ENCODE measurements around the gene L3MBTL4.
"Not testable (repeated sequence)": the region's sequence is repeated elsewhere in the genome, so short reads cannot be mapped to it uniquely, and the experiment has no call there.

Gene L3MBTL4

DNA sequence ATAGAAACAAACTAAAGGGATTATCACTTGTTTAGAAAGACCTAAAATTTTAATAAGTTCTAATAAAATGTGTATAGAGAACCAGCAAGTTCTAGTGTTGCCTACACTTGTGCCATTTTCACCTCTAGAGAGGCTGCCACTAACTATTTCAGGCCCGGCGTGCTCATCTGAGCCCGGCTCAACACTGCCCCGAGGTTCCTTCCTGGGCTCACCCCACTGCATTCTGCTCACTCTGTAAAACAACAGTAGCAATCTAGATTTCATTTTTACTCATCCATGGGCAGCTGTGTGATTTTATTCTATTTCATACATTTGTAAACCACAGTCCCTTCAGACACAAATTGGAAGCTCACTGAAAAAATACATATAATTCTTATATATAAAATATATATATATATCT lies 253.2 kb downstream of the L3MBTL4 start:
- DNase-seq = no peak

DNA sequence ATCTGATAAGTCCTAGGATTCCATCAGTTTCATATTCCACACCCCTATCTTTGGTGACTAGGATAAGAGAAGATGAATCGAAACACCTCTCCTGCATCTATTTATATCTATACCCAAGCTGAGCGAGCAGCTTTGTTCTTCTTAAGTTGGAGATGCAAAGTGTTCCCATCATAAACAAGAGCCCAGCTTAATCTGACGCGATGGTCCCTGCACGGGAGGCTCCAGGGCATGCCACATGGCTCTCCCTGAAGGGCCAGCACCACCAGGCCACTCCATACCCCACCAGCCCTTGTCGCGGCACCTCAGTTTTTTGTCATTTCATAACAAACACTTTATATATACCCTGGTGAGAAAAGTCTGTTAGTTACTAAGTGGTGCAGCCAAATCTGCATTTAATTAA lies 255.3 kb downstream of the L3MBTL4 start:
- no peak for DNase-seq

DNA sequence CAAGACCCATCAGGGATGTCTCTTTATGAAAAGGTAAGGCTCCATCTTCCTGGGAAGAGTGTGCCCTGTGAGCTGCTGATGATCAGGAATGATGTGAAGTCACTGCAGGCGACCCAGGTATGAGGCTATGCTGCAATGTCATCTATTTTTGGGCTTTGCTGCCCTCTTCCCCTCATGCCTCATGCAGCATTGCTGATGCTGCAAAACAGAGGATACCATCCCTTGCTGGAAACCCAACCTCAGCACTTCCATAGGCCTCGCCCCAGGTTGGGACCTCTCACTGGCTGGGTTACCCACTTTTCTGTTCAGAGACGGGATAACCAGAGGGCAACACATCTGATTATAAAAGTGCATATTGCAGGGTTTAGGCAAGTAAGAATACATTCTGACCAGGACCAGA lies 255.8 kb downstream of the L3MBTL4 start:
- no peak for DNase-seq

DNA sequence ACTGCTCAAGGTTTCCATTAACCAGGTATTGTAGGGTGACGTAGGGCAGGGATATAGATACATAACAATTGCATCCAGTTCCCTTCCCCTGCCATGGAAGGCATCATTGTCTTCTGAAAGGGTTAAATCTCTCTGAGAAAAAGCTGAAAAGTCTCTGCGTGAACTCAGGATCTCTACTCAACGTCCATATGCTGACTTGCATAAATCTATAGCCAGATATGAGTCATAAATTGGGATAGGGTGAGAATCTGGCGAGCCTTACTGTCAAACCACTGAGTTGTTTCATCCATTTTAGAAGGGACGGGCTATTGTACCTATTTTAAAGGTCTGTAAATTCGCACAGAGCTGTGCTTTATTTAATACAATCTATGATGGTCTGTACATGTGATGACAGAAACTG lies 258.3 kb downstream of the L3MBTL4 start:
- no peak for DNase-seq

DNA sequence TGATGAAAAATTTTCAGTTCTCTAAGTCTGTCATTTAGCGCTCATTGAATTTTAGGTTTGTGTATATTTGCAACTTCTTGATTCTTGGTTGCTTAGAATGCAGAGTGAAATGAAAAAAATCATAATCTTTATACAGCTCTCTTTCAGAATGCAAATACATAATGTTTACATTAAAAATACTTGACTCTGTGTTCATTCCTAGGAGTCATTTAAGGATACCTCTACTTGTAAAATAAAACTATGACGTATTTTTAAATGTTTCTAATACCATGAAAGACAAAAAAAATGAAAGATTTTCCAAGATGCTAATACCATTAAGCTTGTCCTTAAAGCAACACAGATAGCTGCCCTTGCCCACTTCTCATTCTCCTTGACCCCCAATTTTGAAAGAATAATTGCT lies 259.0 kb downstream of the L3MBTL4 start:
- DNase-seq = no peak

DNA sequence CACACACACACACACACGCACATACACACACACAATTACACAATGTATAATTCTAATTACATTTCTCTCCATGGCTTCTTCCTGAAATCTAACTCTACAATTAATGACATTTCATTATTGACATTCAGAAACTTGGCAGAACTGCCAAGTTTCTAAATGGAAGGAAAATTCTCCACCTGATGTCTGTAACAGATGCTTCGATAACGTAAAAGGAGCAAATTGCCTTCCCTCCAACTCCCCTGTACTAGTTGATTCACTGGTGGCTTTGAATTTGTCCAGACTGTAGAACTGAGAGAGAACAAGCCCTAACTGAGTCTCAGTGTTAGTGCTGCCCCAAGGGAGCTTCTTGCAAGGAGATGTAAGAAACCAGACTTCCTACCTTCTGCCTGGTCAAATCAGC lies 264.3 kb downstream of the L3MBTL4 start:
- no peak for DNase-seq

DNA sequence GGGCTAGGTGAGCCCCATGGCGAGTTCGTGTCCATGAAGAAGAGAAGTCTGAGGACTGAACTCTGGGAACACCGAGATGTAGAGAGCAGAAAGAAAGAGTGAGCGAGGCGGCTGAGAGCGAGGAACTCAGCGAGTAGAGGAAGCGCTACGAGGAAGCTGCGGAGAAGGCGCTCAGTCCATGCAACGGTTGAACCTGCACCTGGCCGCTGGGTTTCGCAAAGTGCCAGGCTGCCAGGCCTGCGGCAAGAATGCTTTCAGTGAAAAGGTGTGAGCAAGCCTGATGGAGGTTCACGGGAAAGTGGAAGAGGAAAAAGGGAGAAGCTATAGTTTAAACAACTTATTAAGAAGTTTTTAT lies 268.4 kb downstream of the L3MBTL4 start:
- no peak for DNase-seq

DNA sequence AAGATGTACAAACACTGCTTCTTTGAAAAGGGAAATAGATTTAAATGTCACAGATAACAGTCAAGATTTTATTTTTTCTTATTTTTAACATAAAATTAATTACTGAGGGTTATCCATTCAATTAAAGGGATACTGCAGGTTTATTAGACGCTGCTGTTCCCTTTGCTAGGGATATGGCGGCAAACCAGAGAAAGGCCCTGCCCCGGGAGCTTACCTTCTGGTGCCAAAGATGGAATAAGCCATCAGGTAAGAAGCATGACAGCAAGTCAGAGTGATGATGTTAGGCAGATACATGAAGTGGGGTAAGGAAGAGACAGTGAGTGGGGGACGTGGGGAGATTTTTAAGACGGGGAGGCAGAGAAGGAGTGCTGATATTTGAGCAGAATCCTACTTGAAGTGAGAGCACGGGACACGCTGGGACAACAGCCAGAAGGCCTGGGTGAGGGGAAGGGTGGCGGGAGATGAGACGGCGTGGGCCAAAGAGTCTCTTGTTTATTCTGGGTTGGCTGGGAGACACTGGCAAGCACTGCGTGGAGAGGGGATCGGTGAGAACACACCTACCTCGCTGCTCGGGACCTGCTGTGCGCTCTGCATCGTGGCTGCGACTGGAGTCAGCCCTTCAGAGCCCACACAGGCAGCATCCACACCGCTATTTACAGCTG lies 268.9 kb downstream of the L3MBTL4 start:
- no peak for DNase-seq

DNA sequence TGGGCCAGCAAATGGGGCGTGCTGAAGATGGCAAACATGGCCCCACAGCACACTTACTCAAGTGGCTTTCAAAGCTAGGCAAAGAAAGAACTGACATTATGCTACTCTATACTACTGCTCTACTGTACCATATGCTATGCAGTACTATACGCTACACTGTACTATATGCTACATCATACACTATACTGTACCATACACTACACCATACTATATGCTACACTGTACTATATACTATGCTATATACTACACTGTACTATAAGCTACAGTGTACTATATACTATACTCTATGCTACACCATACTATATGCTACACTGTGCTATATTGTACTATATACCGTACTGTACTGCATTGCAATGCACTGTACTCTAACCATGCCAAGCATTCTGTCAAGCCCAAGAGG lies 275.7 kb downstream of the L3MBTL4 start:
- no peak for DNase-seq

DNA sequence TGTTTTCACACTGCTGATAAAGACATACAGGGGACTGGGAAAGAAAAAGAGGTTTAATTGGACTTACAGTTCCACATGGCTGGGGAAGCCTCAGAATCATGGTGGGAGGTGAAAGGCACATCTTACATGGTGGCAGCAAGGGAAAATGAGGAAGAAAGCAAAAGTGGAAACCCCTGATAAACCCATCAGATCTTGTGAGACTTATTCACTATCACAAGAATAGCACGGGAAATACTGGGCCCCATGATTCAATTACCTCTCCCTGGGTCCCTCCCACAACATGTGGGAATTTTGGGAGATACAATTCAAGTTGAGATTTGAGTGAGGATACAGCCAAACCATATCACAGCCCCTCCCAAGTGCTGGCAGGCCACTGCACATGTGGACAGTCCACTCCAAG lies 278.8 kb downstream of the L3MBTL4 start:
- DNase-seq = not testable (repeated sequence)

DNA sequence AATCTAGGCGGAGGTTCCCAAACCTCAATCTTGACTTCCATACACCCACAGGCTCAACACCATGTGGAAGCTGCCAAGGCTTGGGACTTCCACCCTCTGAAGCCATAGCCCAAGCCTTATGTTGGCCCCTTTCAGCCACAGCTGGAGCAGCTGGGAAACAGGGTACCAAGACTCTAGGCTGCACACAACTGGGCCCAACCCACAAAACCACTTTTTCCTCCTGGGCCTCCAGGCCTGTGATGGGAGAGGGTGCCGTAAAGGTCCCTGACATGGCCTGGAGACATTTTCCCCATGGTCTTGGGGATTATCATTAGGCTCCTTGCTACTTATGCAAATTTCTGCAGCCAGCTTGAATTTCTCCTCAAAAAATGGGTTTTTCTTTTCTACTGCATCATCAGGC lies 279.7 kb downstream of the L3MBTL4 start:
- DNase-seq = not testable (repeated sequence)

DNA sequence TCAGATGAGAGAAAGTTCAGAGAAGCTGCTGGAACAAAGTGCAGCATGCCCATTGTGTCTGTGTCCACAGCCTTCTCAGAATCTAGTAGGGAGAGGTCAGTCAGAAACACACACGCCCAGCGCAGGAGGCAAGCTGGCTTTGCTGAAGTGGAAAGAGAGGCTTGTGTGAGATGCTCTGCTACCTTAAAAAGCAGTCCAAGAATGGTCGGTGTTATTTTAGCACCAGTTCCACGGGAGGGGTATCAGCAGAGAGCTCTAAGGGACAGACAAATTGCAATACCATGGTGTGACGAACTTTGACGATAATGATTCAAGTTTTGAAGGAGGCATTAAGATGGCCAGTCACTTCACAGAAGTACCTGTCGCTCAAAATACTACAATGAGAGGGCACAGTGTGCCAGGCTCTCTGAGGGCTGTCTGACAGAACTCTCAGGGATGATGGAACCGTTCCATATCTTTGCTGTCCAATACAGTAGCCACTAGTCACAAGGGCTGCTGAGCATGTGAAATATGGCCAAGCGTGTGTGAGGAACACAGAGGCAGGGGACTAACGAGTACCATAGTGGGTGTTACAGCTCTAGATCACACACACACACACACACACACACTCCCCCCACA lies 281.9 kb downstream of the L3MBTL4 start:
- DNase-seq = no peak

DNA sequence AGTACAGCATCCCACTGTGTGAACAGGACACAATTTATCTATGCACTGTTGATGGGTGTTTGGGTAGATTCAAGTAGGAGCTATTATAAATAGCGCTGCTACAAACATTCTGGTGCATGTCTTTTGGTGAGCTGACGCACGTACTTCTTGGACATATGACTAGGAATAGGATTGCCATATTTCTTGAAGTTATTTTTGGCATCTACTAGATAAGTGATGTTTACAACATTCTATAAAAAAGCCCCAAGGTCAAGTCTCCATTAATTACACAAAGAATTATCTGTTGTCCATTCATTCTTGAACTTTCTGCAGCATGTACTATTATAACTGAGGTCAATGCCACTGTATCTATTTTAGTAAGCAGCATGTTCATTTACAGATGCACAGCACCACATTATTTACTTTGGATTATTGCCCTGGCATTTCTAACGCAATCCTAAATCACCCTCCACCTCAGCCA lies 293.9 kb downstream of the L3MBTL4 start:
- no peak for DNase-seq

DNA sequence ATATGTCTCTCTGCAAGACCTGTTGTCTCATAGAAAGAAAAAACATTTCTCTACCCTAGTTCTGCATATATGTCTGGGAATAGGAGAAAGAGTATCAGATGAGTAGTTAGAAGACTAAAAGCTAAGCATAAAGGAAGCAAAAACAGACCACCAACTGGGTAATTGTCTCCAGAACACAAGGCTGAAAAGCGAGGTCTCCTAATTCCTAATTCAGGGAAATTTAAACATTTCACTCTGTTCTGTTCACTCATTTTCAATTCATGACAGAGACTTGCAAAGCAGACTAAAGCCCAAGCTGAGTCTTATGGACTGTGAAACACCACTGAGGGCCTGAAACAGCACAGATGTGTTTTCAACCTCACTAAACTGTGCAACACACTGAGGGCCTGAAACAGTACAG lies 294.9 kb downstream of the L3MBTL4 start:
- DNase-seq = no peak

DNA sequence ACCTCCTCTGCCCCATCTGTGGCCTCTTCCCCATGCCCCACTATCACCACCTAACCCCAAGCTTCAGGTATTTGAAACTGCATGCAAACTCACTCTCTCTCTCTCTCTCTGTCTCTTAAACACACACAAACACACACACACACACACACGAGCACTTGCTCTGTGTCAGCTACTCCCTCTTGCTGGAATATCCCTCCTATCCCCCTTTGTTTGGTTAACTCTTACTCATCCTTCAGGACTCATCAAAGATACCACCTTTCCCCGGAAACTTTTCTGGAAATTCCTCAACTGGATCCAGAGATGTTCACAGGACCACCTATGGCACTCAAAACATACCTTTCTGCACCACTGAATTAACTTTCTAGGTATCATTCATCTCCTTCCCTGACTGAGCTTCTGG lies 296.6 kb downstream of the L3MBTL4 start:
- DNase-seq = no peak

DNA sequence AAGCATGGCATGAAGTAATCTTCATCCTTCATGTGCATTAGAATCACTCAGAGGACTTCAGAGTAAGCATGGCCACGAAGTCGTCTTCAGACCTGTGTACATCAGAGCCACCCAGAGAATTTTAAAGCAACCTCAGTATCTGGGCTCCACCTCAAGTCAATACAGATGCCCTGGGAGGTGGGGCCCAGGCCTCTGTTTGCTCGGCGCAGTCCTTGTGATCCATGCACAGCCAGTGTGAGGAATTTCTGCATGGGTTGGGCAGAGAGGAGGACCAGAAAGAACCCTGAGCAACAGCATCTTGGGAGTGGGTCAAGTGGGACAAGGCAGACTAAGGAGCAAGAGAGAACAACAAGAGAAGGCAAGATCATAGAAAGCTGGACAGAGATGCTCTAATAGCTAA lies 299.0 kb downstream of the L3MBTL4 start:
- no peak for DNase-seq

DNA sequence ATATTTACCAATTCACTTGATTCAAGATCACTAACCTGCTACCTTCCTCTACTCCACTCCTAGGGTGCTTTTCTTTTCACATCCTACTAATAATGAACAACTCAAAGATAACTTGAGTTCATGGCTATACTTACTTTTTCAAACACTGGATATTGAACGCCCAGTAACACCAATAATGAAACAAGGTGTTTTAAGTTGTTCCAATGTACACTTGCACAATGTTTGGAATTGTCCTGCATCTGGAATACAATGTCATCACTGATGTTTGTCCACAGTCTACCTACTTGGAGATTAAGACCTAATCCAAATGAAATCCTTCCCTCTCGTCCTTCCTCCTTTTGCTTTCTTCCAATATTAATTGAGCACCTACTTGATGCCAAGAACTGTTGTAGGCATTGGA lies 301.1 kb downstream of the L3MBTL4 start:
- no peak for DNase-seq

DNA sequence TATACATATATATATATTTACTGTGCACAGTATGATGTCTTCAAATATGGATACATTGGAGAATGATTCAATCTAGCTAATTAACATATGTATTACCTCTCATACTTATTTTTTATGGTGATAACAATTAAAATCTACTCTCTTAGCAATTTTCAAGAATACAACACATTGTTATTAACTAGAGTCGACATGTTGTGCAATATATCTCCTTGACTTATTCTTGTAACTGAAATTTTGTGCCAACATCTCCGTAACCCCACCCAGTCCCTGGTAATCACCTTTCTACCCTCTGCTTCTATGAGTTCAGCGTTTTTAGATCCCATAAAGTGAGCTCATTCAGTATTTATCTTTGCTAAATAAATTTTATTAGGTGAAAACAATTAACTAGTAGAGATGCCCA lies 303.0 kb downstream of the L3MBTL4 start:
- DNase-seq = no peak

DNA sequence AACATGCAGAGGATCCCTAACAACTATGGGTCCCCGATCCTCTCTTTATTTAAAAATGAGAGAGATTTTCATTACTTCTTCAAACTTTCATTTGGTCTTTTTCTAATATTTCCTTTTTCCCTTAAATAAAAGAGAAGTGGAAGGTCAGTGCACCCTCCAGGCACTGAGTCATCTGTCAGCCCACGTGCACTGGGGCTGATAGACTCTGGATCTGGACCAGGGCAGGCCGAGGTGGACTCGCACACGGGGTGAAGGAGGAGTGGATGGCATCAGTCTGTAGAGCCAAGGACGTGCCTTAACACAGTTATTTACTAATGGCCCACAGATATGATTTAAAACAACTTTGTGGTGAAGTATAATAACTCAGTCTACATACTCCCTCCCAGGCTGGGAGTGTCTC lies 305.0 kb downstream of the L3MBTL4 start:
- DNase-seq = no peak

DNA sequence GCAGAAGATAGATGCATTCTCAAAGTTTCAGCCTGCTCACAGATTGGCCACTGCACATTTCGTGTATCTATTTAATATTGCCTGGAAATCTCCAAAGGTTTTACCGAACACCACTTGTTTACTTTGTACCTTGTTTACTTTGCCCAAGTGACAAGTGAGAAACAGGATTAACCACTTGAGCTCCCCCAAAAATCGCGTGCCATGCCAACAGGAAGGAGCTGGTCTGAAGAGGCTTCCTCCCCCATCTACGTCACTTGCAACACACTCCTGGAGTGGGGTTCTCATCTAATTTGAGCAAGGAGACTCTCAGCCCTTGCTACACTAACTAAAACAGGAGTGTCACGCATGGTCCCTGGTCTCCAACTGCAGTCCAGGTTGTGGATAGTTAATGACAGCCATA lies 306.9 kb downstream of the L3MBTL4 start:
- DNase-seq = no peak

DNA sequence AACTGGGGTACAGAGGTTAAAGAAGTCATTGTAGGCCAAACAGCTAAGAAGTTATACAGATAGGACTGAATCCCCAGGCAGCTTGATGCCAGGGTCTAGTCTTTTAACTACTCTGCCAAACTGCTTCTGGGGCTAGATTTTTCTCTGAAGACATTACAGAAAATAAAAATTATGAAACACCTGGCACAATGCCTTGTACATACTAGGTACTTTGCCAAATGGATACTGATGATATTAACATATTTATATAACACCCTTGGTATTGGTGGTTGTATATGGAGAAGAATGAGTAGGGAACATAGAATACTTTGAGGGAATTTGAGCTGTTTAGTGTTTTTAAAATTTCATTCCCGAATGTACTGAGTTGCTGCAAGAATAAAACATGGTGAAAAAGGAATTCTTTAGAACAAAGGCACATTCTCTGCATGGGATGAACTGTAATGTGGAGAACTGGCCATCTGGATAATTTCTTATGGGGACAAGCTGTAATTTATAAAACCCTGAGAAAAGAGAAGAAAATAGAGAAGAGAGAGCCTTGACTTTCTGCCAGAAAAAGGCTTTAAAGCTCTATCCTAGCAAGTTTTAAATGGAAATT lies 308.5 kb downstream of the L3MBTL4 start:
- no peak for DNase-seq

DNA sequence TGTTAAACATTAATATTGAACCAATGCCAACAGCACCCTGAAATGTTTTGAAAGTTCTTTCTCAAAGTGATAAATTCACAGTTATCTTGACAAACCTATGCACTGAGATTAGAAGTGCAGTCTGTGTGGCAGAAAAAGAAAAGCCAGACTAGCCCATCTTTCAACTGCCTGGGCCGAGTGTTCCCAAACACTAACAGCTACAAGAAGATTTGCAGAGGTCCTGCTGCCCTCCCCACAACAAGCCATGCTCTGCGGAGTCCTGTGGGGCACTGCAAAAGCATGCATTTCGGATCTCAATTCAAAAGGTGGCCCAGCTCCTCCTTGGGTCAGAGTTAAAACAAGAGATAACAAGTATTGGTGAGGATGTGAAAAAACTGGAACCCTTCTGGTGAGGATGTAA lies 311.0 kb downstream of the L3MBTL4 start:
- DNase-seq = no peak

DNA sequence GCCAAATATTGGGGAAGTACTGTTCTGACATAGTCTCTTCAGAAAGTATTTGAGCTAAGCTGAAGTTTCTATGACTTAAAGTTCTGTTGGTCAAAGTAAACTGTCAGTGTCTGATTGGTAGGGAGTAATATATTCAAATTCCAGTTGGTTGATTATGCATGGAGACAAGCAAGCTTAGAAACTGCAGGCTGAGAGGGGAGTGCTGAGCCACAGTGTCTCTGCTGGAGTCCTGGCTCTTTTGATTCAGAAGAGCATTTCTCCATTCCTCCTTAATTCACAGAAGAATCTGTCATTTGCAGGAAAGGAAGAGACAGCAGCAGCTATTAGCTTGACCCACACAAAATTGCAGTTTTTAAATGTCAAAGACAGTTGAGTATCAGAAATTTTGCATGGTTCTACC lies 318.0 kb downstream of the L3MBTL4 start:
- no peak for DNase-seq

DNA sequence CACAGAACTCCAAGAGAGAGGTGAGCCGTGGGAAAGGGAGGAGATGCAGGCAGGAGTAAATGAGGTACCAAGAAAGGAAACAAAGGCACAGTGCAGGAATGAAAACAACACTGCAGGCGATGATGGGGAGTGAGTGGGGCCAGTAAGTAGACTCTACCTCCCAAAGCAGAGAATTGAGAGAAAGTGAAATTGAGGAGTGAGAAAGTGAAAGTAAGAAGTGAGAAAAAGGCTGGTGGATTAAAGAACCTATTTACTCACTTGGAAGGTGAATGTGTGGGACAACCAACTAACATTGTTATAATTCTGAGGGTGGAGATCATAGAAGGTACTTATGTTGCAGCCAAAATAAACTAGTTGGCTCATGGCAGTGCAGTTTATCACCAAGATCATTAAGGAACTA lies 326.3 kb downstream of the L3MBTL4 start:
- DNase-seq = no peak

DNA sequence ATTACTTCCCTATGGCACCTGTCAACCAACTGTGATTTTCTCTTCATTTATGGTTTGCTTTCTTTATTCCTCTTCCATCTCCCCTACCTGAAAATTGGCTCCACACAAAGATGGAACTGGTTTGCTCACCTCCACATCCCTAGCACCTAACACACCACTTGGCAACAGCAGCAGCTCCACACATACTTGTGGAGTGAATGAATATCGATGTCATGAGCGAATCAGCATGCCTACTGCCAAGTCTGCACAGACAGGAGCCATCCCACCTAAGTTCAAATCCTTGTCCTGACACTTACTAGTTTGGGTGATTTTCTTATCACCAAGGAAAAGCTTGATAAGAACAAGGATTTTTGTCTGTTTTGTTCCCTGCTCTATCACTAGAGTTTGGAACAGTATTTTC lies 328.0 kb downstream of the L3MBTL4 start:
- no peak for DNase-seq
